ENCODE measurements around the gene DHRS3. TPM values are rescaled to one million over a fixed set of nuclear protein-coding genes. Genes with fewer than 3 reads are reported as not detected.
A peak's percentile ranks its signal among the peaks of the same experiment; 100 is the strongest.
"Not testable (repeated sequence)": the region's sequence is repeated elsewhere in the genome, so short reads cannot be mapped to it uniquely, and the experiment has no call there.

The DHRS3 gene
- total RNA-seq, 6 experiments from 2014 or later, result 6.0 to 29.1 (median 27.1) TPM

- peaks cover 7% of the 10 kb centered on the region; the same call in 1 of the 2 replicates for H3K36me3 Mint-ChIP-seq (ENCODE audit: low read depth)
- TF ChIP-seq, protein P1, sequence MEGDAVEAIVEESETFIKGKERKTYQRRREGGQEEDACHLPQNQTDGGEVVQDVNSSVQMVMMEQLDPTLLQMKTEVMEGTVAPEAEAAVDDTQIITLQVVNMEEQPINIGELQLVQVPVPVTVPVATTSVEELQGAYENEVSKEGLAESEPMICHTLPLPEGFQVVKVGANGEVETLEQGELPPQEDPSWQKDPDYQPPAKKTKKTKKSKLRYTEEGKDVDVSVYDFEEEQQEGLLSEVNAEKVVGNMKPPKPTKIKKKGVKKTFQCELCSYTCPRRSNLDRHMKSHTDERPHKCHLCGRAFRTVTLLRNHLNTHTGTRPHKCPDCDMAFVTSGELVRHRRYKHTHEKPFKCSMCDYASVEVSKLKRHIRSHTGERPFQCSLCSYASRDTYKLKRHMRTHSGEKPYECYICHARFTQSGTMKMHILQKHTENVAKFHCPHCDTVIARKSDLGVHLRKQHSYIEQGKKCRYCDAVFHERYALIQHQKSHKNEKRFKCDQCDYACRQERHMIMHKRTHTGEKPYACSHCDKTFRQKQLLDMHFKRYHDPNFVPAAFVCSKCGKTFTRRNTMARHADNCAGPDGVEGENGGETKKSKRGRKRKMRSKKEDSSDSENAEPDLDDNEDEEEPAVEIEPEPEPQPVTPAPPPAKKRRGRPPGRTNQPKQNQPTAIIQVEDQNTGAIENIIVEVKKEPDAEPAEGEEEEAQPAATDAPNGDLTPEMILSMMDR (IDR thresholded peaks at IDR 0.05), result no peak
- H3K9me3 Mint-ChIP-seq, result peaks cover 6% of the 10 kb centered on the region
- no peak for DNase-seq
- peaks cover 16% of the 10 kb centered on the region for H3K27me3 Mint-ChIP-seq (ENCODE audit: insufficient read depth)
- H3K27ac Mint-ChIP-seq, result no peak overlapping the region
- peaks cover 28% of the 10 kb centered on the region for H3K4me1 Mint-ChIP-seq (ENCODE audit: low read depth)
- H3K4me3 Mint-ChIP-seq, result no peak overlapping the region
Measured at GRCh38 chr1:12542138-12542465, 75.9 kb downstream of the DHRS3 start.

DNA sequence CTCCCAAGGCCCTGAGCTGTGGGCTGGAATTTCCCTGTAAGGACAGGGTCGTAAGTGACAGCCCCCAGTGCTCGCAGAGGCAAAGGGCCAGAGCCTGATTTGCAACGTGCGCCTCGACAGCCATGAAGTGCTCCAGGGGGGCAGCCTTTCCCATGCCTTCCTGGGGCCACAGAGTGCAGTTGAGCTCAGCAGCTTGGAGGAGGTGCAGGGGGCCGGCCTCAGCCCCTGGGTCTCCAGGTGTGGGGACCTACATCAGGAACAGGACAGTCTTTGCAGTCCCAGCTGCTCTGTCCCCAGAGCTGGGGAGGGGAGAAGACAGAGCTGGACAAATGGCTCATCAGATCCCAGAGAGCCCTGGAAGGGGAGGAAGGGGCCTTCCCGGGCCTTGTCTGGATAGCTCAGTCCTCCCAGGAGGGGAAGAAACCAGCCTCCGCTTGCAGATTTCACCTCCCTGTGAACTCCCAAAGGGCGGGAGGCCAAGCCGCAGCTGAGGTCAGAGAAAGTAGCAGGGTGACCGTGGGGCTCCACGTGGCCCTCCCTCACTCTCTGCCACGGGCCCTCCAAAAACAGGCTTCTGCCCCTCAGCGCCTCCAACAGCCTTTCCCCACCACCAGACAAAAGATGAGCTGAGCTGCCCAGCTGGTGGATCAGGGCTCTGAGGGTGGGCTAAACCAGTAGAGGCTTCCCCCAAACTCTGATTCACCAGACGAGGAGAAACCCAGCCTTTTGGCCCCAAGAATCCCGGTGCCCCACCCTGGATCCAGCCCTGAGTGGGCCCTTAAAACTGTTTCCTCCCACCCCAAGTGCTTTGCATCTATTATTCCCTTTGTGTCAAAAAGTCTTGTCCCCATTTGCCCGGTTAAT, 76.5 kb downstream of the DHRS3 start:
- no peak overlapping the region for H3K4me3 Mint-ChIP-seq
- H3K27ac Mint-ChIP-seq, result peak overlapping the region; percentile 10; the same call in 1 of the 2 replicates
- H3K27me3 Mint-ChIP-seq (ENCODE audit: insufficient read depth), result peaks cover 16% of the 10 kb centered on the region
- peaks cover 9% of the 10 kb centered on the region; the same call in 1 of the 2 replicates for H3K36me3 Mint-ChIP-seq (ENCODE audit: low read depth)
- no peak for DNase-seq
- TF ChIP-seq, protein P1 (IDR thresholded peaks at IDR 0.05), result no peak
- peaks cover 9% of the 10 kb centered on the region for H3K9me3 Mint-ChIP-seq
- H3K4me1 Mint-ChIP-seq (ENCODE audit: low read depth), result peaks cover 28% of the 10 kb centered on the region

DNA sequence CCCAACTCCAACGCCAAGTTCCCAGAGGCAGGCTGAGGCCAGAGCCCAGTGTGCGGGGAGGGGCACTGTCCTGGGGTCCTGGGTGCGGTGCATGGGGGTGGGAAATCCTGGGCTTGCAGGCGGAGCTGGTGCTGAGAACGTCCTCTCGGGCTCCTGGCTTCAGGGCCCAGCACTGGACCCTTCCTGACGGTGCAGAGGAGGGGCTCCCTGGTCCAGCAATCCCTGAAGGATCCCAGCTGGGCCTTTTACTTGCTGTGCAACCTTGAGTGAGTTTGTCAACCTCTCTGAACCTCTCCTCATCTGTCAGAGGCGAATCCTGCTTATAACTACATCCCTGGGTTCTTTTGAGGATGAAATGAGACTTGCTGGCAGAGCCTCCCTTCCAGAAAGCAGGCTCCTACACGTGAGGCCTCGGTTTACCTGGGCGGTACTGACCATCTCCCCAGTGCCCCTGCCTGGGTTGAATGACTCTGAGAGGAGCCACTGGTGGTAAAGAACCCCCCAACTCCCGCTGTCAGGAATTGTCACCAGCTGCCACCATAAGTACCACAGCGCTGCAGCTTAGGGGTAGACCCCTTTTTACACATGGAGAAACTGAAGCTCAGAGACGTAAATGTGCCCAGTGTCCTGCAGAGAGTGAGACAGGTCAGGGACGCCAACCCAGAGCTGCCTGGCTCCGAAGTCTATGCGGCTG, 77.3 kb downstream of the DHRS3 start:
- Mint-ChIP-seq H3K4me3 (peak overlapping the region; percentile 51; the same call in 1 of the 2 replicates), H3K9me3 (peaks cover 15% of the 10 kb centered on the region), H3K27me3 (ENCODE audit: insufficient read depth) (peaks cover 18% of the 10 kb centered on the region), H3K36me3 (ENCODE audit: low read depth) (peaks cover 9% of the 10 kb centered on the region; the same call in 1 of the 2 replicates), H3K4me1 (ENCODE audit: low read depth) (peaks cover 28% of the 10 kb centered on the region), H3K27ac (peak overlapping the region; percentile 83; the same call in 1 of the 2 replicates)
- DNase-seq, result no peak
- TF ChIP-seq, protein P1 (IDR thresholded peaks at IDR 0.05), result no peak

DNA sequence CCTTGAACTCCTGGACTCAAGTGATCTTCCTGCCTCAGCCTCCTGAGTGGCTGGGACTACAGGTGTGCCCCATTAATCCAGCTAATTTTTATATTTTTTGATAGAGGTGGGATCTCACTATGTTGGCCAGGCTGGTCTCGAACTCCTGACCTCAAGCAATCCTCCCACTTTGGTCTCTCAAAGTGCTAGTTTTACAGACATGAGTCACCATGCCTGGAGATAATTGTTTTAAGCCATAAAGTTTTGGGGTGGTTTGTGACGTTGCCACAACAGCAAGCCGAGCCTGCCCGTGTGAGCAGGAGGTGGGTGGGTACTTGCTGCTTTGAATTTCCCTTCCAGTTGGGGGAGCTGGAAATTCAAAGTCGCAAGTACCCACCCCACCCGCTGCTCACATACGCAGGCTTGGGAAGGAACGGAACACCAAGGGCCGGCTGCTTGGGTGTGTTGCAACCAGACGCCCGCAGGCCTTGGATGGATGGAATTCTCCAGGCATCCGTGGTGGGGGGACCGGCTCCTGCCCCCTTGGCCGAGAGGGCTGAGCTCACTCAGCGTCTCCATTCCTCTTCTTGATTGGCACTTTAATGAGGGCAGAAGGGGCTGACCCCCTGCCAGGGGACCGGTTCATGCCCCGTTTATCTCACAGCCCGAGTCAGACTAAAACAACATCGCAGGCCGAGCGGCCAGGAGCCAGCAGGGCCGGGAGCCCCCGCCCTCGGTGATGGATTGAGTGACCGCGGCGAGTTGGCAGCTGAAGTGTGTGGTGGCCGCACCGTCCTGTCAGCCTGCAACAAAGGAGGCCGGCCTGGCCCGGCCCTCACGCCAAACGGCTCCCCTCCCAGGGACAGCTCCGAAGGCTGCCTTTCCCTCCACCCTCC, 78.1 kb downstream of the DHRS3 start:
- Mint-ChIP-seq H3K27ac (peak overlapping the region; percentile 83), H3K27me3 (ENCODE audit: insufficient read depth) (peaks cover 18% of the 10 kb centered on the region), H3K36me3 (ENCODE audit: low read depth) (peaks cover 9% of the 10 kb centered on the region; the same call in 1 of the 2 replicates), H3K9me3 (peaks cover 15% of the 10 kb centered on the region), H3K4me3 (peak overlapping the region; percentile 51), H3K4me1 (ENCODE audit: low read depth) (peaks cover 28% of the 10 kb centered on the region)
- peak; percentile 96 for DNase-seq
- TF ChIP-seq, protein P1 (IDR thresholded peaks at IDR 0.05), result peak; percentile 42

- H3K9me3 Mint-ChIP-seq, result peaks cover 15% of the 10 kb centered on the region
- peaks cover 9% of the 10 kb centered on the region; the same call in 1 of the 2 replicates for H3K36me3 Mint-ChIP-seq (ENCODE audit: low read depth)
- peaks cover 18% of the 10 kb centered on the region for H3K27me3 Mint-ChIP-seq (ENCODE audit: insufficient read depth)
- DNase-seq, result no peak
- peaks cover 28% of the 10 kb centered on the region for H3K4me1 Mint-ChIP-seq (ENCODE audit: low read depth)
- H3K4me3 Mint-ChIP-seq, result peak overlapping the region; percentile 42; the same call in 1 of the 2 replicates
- TF ChIP-seq, protein P1 (IDR thresholded peaks at IDR 0.05), result no peak
- H3K27ac Mint-ChIP-seq, result peak overlapping the region; percentile 83
Measured at GRCh38 chr1:12539320-12539704, 78.7 kb downstream of the DHRS3 start.

DNA sequence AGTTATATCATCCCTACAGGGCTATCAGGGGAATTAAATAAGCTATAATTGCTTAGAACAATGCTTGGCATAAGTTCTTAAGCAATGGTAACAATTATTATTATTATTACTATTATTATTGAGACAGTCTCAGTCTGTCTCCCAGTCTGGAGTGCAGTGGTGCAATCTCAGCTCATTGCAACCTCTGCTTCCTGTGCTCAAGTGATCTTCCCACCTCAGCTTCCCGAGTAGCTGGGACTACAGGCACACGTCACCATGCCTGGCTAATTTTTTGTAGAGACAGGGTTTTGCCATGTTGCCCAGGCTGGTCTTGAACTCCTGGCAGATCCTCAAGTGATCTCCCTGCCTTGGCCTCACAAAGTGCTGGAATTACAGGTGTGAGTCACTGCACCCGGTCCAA, 79.5 kb downstream of the DHRS3 start:
- H3K4me3 Mint-ChIP-seq; H3K27ac Mint-ChIP-seq; H3K36me3 Mint-ChIP-seq (ENCODE audit: low read depth); DNase-seq: not testable (repeated sequence)
- Mint-ChIP-seq H3K4me1 (ENCODE audit: low read depth) (peaks cover 28% of the 10 kb centered on the region), H3K27me3 (ENCODE audit: insufficient read depth) (peaks cover 15% of the 10 kb centered on the region), H3K9me3 (peaks cover 15% of the 10 kb centered on the region)
